ENCODE data around the gene UVRAG. TPM values are rescaled to one million over a fixed set of nuclear protein-coding genes. Genes with fewer than 3 reads are reported as not detected.

Gene UVRAG
- total and polyA plus RNA-seq, 2 of the 13 experiments (the other 11 are each of a cell fraction or from before 2014, with no cell fraction given), result 9.7 to 17.3 TPM

DNA sequence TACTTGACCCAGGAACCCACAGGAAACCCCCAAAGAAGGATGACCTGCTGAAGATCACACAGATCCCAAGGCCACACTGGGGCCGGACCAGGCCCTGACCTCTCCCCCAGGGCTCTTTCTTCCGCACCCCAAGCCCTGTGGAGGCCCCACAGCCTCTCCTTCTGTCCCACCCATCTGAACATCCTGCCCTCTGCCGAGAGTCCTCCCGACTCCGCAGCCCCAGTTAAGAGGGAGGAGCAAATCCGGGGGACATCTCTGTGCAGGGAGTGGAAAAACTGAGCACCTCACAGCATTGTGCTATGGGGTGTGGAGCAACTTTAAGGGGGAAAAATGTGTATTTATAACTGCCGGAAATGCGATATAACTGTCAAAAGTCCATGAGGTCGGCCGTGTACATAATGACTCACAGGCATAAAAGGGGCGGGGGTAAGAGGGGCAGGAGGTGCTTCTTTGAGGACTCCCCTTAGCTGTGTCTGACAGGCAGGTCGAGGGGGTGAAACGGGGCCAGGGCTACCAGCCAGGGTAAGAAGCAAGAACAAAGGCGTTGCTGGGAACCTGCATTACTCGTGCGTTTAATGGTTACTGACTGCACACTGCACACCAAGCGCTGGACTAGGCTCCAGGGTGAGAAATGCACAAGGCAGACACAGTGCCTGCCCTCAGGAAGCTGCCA, 334.1 kb downstream of the UVRAG start (continued):
- 0 out of 2 replicates have a peak, but pooled peaks have one; percentile 48 for TF ChIP-seq ZSCAN29 (CRISPR knock-in tag; conservative IDR thresholded peaks at IDR 0.05)
- TF ChIP-seq ZNF878 (CRISPR knock-in tag; IDR thresholded peaks at IDR 0.05), result no peak
- no peak for TF ChIP-seq NFE2L1 (CRISPR knock-in tag; IDR thresholded peaks at IDR 0.05; ENCODE audit: borderline replicate concordance)
- TF ChIP-seq NKX3-1 (CRISPR knock-in tag; IDR thresholded peaks at IDR 0.05), result no peak
- TF ChIP-seq, protein P1, sequence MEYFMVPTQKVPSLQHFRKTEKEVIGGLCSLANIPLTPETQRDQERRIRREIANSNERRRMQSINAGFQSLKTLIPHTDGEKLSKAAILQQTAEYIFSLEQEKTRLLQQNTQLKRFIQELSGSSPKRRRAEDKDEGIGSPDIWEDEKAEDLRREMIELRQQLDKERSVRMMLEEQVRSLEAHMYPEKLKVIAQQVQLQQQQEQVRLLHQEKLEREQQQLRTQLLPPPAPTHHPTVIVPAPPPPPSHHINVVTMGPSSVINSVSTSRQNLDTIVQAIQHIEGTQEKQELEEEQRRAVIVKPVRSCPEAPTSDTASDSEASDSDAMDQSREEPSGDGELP (IDR thresholded peaks at IDR 0.05; ENCODE audit: borderline replicate concordance, low read depth), result no peak
- TF ChIP-seq, protein P2, sequence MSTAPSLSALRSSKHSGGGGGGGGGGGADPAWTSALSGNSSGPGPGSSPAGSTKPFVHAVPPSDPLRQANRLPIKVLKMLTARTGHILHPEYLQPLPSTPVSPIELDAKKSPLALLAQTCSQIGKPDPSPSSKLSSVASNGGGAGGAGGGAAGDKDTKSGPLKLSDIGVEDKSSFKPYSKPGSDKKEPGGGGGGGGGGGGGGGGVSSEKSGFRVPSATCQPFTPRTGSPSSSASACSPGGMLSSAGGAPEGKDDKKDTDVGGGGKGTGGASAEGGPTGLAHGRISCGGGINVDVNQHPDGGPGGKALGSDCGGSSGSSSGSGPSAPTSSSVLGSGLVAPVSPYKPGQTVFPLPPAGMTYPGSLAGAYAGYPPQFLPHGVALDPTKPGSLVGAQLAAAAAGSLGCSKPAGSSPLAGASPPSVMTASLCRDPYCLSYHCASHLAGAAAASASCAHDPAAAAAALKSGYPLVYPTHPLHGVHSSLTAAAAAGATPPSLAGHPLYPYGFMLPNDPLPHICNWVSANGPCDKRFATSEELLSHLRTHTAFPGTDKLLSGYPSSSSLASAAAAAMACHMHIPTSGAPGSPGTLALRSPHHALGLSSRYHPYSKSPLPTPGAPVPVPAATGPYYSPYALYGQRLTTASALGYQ (CRISPR knock-in tag; IDR thresholded peaks at IDR 0.05), result no peak
- TF ChIP-seq, protein P3, sequence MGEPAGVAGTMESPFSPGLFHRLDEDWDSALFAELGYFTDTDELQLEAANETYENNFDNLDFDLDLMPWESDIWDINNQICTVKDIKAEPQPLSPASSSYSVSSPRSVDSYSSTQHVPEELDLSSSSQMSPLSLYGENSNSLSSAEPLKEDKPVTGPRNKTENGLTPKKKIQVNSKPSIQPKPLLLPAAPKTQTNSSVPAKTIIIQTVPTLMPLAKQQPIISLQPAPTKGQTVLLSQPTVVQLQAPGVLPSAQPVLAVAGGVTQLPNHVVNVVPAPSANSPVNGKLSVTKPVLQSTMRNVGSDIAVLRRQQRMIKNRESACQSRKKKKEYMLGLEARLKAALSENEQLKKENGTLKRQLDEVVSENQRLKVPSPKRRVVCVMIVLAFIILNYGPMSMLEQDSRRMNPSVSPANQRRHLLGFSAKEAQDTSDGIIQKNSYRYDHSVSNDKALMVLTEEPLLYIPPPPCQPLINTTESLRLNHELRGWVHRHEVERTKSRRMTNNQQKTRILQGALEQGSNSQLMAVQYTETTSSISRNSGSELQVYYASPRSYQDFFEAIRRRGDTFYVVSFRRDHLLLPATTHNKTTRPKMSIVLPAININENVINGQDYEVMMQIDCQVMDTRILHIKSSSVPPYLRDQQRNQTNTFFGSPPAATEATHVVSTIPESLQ (CRISPR knock-in tag; conservative IDR thresholded peaks at IDR 0.05), result no peak
- TF ChIP-seq, protein P4, sequence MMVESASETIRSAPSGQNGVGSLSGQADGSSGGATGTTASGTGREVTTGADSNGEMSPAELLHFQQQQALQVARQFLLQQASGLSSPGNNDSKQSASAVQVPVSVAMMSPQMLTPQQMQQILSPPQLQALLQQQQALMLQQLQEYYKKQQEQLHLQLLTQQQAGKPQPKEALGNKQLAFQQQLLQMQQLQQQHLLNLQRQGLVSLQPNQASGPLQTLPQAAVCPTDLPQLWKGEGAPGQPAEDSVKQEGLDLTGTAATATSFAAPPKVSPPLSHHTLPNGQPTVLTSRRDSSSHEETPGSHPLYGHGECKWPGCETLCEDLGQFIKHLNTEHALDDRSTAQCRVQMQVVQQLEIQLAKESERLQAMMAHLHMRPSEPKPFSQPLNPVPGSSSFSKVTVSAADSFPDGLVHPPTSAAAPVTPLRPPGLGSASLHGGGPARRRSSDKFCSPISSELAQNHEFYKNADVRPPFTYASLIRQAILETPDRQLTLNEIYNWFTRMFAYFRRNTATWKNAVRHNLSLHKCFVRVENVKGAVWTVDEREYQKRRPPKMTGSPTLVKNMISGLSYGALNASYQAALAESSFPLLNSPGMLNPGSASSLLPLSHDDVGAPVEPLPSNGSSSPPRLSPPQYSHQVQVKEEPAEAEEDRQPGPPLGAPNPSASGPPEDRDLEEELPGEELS (CRISPR knock-in tag; IDR thresholded peaks at IDR 0.05), result peak; percentile 42; the same call in 1 of the 2 replicates
- TF ChIP-seq ZNF678 (CRISPR knock-in tag; IDR thresholded peaks at IDR 0.05), result no peak
- TF ChIP-seq ZNF605 (CRISPR knock-in tag; IDR thresholded peaks at IDR 0.05), result no peak
- no peak for TF ChIP-seq ZFP62 (CRISPR knock-in tag; IDR thresholded peaks at IDR 0.05)
- no peak for TF ChIP-seq ZSCAN30 (CRISPR knock-in tag; IDR thresholded peaks at IDR 0.05)
- TF ChIP-seq, protein P5, sequence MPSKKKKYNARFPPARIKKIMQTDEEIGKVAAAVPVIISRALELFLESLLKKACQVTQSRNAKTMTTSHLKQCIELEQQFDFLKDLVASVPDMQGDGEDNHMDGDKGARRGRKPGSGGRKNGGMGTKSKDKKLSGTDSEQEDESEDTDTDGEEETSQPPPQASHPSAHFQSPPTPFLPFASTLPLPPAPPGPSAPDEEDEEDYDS (CRISPR knock-in tag; IDR thresholded peaks at IDR 0.05), result no peak
- TF ChIP-seq RARG (CRISPR knock-in tag; IDR thresholded peaks at IDR 0.05; ENCODE audit: low read depth), result no peak
- TF ChIP-seq ZSCAN21 (CRISPR knock-in tag; IDR thresholded peaks at IDR 0.05; ENCODE audit: borderline replicate concordance), result no peak
- no peak for TF ChIP-seq ZNF460 (CRISPR knock-in tag; IDR thresholded peaks at IDR 0.05; ENCODE audit: borderline replicate concordance)
- TF ChIP-seq, protein P6, sequence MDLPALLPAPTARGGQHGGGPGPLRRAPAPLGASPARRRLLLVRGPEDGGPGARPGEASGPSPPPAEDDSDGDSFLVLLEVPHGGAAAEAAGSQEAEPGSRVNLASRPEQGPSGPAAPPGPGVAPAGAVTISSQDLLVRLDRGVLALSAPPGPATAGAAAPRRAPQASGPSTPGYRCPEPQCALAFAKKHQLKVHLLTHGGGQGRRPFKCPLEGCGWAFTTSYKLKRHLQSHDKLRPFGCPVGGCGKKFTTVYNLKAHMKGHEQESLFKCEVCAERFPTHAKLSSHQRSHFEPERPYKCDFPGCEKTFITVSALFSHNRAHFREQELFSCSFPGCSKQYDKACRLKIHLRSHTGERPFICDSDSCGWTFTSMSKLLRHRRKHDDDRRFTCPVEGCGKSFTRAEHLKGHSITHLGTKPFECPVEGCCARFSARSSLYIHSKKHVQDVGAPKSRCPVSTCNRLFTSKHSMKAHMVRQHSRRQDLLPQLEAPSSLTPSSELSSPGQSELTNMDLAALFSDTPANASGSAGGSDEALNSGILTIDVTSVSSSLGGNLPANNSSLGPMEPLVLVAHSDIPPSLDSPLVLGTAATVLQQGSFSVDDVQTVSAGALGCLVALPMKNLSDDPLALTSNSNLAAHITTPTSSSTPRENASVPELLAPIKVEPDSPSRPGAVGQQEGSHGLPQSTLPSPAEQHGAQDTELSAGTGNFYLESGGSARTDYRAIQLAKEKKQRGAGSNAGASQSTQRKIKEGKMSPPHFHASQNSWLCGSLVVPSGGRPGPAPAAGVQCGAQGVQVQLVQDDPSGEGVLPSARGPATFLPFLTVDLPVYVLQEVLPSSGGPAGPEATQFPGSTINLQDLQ (CRISPR knock-in tag; IDR thresholded peaks at IDR 0.05), result no peak
- TF ChIP-seq, protein P7, sequence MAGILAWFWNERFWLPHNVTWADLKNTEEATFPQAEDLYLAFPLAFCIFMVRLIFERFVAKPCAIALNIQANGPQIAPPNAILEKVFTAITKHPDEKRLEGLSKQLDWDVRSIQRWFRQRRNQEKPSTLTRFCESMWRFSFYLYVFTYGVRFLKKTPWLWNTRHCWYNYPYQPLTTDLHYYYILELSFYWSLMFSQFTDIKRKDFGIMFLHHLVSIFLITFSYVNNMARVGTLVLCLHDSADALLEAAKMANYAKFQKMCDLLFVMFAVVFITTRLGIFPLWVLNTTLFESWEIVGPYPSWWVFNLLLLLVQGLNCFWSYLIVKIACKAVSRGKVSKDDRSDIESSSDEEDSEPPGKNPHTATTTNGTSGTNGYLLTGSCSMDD (CRISPR knock-in tag; IDR thresholded peaks at IDR 0.05), result no peak

All from HepG2 (cell line).